C4-2B (cell line): Measurements from ENCODE around the gene ZNF705A.
"Not testable (repeated sequence)": the region's sequence is repeated elsewhere in the genome, so short reads cannot be mapped to it uniquely, and the experiment has no call there.

Source experiments
- H3K27ac ChIP-seq: fragments of 450-650 bp; 2 replicates; pipeline ENCODE4 v1.5.1; 2017
- ZFX ChIP-seq: fragments of 450-650 bp; IDR thresholded peaks from 2 replicates; pipeline ENCODE4 v1.6.1; 2017
- TF ChIP-seq, protein P1 (sequence below): fragments of 450-650 bp; conservative IDR thresholded peaks from 2 replicates; pipeline ENCODE4 v1.5.1; 2017; ENCODE audit warnings: mild to moderate bottlenecking

The ZNF705A gene

DNA sequence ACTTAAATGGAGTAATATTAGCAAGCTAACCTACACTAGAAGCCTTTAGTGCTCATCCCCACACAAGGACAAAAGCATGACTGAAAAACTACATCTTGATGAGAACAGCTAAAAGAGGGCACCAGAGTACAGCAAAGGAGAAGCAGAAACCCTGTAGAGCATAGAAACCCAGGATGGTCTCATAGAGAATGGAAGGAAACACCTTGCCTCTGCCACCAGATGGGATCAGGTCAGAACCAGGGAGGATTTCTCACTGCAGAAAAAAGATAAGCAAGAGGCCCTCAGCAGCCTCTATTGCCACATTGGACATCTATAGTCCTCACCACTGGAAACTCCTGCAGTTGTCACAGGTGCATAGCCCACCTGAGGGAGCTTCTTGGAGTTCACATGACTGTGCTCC is 13.6 kb upstream of the ZNF705A start:
- H3K27ac ChIP-seq, result no peak overlapping the region
- no peak for TF ChIP-seq ZFX
- TF ChIP-seq, protein P1, sequence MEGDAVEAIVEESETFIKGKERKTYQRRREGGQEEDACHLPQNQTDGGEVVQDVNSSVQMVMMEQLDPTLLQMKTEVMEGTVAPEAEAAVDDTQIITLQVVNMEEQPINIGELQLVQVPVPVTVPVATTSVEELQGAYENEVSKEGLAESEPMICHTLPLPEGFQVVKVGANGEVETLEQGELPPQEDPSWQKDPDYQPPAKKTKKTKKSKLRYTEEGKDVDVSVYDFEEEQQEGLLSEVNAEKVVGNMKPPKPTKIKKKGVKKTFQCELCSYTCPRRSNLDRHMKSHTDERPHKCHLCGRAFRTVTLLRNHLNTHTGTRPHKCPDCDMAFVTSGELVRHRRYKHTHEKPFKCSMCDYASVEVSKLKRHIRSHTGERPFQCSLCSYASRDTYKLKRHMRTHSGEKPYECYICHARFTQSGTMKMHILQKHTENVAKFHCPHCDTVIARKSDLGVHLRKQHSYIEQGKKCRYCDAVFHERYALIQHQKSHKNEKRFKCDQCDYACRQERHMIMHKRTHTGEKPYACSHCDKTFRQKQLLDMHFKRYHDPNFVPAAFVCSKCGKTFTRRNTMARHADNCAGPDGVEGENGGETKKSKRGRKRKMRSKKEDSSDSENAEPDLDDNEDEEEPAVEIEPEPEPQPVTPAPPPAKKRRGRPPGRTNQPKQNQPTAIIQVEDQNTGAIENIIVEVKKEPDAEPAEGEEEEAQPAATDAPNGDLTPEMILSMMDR, result no peak

DNA sequence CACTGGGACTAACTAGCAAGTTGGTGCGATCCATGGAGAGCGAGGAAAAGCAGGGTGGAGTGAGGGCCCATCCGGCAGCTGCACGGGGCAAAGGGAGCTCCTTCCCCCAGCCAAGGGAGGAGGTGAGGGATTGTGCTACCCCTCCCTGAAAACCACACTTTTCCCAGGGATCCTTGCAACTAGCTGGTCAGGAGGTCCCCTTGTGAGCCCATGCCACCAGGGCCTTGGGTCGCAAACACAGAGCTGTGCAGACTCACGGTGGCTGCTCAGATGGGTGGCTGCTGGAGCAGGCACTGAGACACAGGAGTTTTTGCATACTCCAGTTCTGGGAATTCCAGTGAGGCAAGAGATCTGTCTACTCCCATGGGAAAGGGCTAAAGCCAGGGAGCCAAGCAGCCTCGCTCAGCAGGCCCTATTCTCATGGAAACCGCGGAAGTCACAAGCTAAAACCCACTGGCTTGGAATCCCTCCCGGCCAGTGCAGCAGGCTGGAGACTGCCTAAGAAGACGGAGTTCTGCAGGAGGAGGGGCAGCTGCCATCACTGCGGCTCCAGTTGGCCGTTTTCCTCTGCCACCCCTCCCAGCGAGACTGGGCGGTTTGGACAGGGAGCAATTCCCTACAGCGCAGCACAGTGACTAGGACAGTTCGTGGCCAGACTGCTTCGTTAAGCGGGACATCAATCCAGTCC is 10.9 kb upstream of the ZNF705A start:
- TF ChIP-seq, protein P1, result no peak
- no peak for TF ChIP-seq ZFX
- H3K27ac ChIP-seq, result no peak overlapping the region

DNA sequence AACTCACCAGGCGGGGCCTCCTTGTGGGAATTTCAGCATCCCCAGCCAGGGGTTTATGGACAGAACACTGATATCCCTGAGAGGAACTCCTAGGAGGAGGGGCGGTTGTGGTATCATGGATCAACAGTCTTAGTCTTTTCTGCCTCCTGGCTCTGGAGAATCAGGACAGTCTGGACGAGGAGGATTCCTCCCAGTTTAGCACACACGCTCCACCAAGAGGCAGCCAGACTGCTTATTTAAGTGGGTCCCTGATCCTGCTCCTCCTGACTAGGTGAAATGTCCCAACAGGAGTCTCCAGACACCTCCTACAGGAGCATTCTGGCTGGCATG is 10.4 kb upstream of the ZNF705A start:
- H3K27ac ChIP-seq, result no peak overlapping the region
- TF ChIP-seq, protein P1, result no peak
- TF ChIP-seq ZFX, result no peak

DNA sequence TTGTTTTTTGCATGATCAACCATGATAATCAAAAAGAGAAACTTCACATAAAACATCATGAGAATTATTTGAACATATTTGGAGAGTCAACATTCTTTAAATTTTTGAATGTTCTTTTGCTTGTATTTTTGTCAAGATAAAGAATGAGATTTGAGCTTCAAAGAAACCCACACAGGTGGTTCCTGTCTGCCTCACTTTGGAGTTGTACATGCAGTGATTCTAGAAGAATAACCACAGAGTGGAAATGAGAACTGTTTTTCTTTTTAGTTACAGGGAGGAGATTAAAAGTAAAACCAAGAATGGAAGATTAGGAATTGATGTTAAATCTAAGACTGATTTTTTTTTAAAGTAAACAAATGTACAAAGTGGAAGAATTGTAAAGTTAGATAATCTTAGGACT is 2.3 kb upstream of the ZNF705A start:
- no peak overlapping the region for H3K27ac ChIP-seq
- no peak for TF ChIP-seq ZFX
- TF ChIP-seq, protein P1, result no peak

DNA sequence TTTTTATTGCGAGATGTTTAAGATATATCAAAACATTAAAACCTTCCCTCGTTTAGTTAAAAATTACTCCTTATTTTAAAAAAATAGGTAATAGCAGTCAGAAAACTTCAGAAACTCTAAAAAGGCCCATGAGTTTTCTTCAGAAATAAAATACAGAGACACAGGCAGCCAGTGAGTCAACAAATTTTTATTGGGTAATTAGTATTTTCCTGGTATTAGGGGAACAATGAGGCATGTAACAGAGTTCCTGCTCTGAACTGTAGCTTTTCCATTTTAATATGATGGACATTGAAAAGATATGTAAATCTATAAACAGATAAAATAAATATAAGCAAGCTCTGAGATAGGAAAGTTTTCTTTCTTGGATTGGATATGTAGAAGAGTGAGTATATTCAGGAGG is 399 bp upstream of the ZNF705A start:
- TF ChIP-seq ZFX, result no peak
- TF ChIP-seq, protein P1, result no peak

DNA sequence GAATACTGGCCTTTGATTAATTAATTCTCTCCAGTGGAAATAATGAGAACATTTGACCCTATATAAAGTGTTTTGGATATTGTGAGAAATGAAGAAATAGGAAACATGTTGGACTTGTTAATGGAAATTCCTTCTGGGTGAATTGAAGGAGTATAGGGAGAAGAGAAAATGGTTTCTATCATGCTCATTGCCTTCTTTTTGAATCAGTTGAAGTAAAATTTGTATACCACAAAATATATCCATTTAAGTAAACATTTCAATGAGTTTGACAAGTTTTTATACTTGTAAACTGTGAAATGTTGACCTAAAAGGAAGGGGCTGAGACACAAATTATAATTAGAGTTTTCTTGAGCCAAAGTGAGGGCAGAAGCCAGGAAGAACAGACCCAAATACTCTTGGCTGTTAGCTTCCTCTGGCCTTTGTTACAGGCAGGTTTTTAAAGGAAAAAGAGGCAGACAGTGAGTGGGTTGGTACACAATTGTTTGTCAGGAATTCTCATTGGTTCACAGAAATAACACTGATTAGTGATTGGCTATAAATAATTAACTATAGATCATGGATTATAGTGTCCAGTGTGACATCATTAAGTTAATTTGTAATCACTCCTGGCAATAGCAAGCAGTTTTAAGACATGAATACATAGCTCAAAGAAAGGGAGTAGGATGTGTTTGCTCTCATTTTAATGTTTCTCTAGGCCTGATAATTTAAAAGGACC is 826 bp downstream of the ZNF705A start:
- H3K27ac ChIP-seq, result no peak overlapping the region
- TF ChIP-seq ZFX, result no peak
- TF ChIP-seq, protein P1, result no peak

More for the DNA sequence above, 399 bp upstream of the ZNF705A start:
- H3K27ac ChIP-seq, result no peak overlapping the region

DNA sequence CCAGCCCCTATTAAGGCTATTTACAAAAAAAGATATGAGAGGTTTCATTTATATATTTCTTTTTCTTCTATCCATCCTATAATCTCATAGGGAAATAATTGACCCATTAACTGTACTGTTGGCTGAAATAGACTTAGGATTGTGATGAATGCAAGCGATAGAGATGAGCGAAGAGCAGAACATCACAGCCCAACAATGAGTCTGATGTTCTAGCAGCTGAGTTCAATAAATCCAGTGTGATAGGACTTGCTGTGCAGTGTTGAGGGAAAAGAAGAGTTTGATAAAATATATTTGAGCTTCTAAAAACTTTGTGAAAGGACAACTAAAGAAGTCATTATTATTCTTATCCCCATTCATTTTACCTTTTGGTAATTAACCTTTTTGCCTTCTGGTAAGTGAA is 16.1 kb downstream of the ZNF705A start:
- H3K27ac ChIP-seq, result not testable (repeated sequence)
